NT2/D1 (cell line): ENCODE results near the gene PIP5KL1.
A peak's percentile ranks its signal among the peaks of the same experiment; 100 is the strongest.

Experiments used
- DNase-seq: peaks from one replicate; pipeline ENCODE4 v3.0.0-alpha.2; 2011; ENCODE audit warnings: low read depth, low spot score
- H3K27me3 ChIP-seq: 2 replicates; pipeline ENCODE4 v1.6.0; 2011; ENCODE audit warnings: mild to moderate bottlenecking; ENCODE audit not compliant: insufficient read length, insufficient read depth
- H3K36me3 ChIP-seq: 2 replicates; pipeline ENCODE4 v1.6.1; 2011; ENCODE audit warnings: mild to moderate bottlenecking, low read length, mixed read lengths; ENCODE audit not compliant: insufficient read depth, insufficient read length
- H3K4me1 ChIP-seq: 2 replicates; pipeline ENCODE4 v1.5.1; 2011; ENCODE audit not compliant: insufficient read depth, insufficient read length
- H3K4me3 ChIP-seq: 2 replicates; pipeline ENCODE4 v1.5.1; 2011; ENCODE audit warnings: low read depth; ENCODE audit not compliant: insufficient read length
- H3K9ac ChIP-seq: 2 replicates; pipeline ENCODE4 v1.6.0; 2011; ENCODE audit warnings: low read depth; ENCODE audit not compliant: insufficient read length
- H3K9me3 ChIP-seq: 2 replicates; pipeline ENCODE4 v1.5.1; 2011; ENCODE audit warnings: mild to moderate bottlenecking, low read length; ENCODE audit not compliant: insufficient read depth
- SUZ12 ChIP-seq: IDR thresholded peaks from 2 replicates; pipeline ENCODE4 v1.6.1; 2011; ENCODE audit not compliant: insufficient read length, insufficient read depth; ENCODE audit errors: extremely low read depth
- YY1 ChIP-seq: IDR thresholded peaks from 2 replicates; pipeline ENCODE4 v1.6.1; 2011; ENCODE audit not compliant: insufficient read length, insufficient read depth
- ZNF274 ChIP-seq: IDR thresholded peaks from 2 replicates; pipeline ENCODE4 v1.6.1; 2011; ENCODE audit warnings: mild to moderate bottlenecking, low read depth, low read length

Gene PIP5KL1

GRCh38 chr9:127938298-127938690, 7.7 kb upstream of the PIP5KL1 start:
- H3K36me3 ChIP-seq = peaks cover 57% of the 10 kb centered on the region
- H3K9ac ChIP-seq = peak overlapping the region; percentile 24
- no peak for DNase-seq
- H3K27me3 ChIP-seq = no peaks in the 10 kb centered on the region
- H3K4me3 ChIP-seq = no peak overlapping the region
- TF ChIP-seq SUZ12 (no peak), YY1 (no peak), ZNF274 (no peak)
- H3K9me3 ChIP-seq = no peaks in the 10 kb centered on the region
- peaks cover 16% of the 10 kb centered on the region for H3K4me1 ChIP-seq

DNA sequence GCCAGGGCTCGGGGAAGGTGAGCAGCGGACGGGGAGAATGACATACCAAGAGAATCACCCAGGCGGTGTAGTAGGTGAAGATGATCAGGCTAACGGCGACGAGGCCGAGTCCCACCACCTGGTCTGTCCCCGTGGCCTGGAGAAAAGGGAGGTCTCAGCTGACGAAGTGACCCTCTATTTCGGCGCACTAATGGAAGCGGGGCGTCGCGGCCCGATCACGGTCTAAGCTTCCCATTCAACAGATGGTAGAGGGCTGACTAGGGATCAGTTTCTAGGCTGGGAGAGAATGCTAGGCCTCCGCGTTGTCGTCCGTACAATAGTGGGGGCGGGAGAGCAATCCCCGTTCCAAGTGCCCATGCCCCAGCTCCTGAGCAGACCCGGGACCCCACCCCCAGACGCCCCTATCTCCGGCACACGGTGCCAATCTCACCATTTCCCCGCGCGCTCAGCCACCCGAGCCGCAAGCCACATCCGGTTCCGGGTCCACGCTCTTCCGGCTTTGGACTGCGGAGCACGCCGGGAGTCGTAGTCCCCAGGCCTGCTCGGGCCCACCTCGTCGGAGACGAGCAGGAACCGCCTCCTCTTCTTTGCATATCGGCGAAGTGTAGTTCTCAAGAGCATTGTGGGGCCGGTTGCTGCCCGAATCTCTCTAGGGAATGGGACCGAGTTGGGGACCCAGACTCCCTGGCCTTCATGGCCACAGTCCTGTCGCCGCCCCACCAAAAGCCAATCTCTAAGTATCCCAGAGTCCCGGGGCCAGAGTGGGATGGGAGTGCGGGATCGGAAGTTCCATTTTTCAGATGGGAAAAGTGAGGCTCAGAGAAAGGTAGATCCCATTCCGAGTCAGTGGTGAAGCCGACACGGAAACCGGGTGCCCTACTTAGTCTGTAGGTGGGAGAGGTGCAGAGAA, 7.1 kb upstream of the PIP5KL1 start, which contains the start of gene DPM2:
Gene DPM2 (minus strand): TSS at position 467 of the 910 bp plus-strand sequence. CDS start 34 bp downstream, at position 433.
- TF ChIP-seq ZNF274 = no peak
- no peak for TF ChIP-seq YY1
- no peak for TF ChIP-seq SUZ12
- H3K4me3 ChIP-seq = peak within 1 kb of the TSS; percentile 81
- DNase-seq = peak; percentile 86
- peak within 1 kb of the TSS; percentile 96 for H3K9ac ChIP-seq
- H3K36me3 ChIP-seq = peaks cover 51% of the 10 kb centered on the region
- peaks cover 15% of the 10 kb centered on the region for H3K4me1 ChIP-seq
- no peaks in the 10 kb centered on the region for H3K27me3 ChIP-seq
- H3K9me3 ChIP-seq = no peaks in the 10 kb centered on the region

DNA sequence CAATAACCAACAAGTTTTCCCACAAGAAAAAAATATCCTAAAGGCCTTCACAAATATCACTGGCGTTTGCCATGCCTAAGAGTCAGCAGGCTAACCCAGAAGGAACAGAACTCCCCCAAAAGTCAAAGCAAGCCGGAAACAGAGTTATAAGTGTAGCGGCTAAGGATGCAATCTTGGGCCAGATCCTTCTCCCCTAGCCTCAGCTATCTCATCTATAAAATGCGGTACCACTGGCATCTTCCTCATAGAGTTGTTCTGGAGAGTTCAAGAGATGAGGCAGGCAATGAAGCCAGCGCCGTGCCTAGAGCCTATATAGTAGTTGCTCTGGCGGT, 6.4 kb upstream of the PIP5KL1 start:
- TF ChIP-seq SUZ12 = no peak
- peaks cover 45% of the 10 kb centered on the region for H3K36me3 ChIP-seq
- peak overlapping the region; percentile 81 for H3K4me3 ChIP-seq
- H3K27me3 ChIP-seq = no peaks in the 10 kb centered on the region
- H3K4me1 ChIP-seq = peaks cover 9% of the 10 kb centered on the region
- no peak for DNase-seq
- no peaks in the 10 kb centered on the region for H3K9me3 ChIP-seq
- peak overlapping the region; percentile 96 for H3K9ac ChIP-seq

DNA sequence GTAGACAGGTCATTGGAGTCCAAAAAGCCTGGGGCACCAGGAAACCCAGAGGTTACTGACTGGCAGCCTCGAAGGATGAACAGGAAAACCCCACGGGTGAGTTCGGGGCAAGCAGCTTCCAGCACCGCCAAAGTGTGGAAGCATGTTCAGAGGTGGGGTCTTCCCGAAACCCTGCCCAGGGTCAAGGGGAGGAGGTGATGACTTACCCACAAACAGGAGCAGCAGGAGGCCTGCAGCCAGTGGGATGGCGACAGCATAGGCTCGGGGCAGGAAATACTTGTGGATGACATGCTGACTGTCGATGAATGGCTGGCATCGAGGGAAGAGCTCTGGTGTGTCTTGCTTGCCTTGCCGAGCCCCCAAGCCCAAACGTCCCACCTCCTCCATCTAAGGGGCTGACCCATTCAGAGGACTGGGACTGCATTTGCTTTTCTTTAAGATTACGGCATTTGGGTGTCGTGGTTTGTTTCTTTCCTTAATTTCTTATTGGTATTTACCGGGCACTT, 5.8 kb upstream of the PIP5KL1 start:
- Histone ChIP-seq H3K36me3 (peaks cover 39% of the 10 kb centered on the region), H3K9me3 (no peaks in the 10 kb centered on the region), H3K4me3 (peak overlapping the region; percentile 81), H3K4me1 (peaks cover 12% of the 10 kb centered on the region), H3K9ac (peak overlapping the region; percentile 96), H3K27me3 (no peaks in the 10 kb centered on the region)
- no peak for TF ChIP-seq YY1
- DNase-seq = no peak

GRCh38 chr9:127935765-127936221, 5.2 kb upstream of the PIP5KL1 start:
- Histone ChIP-seq H3K9ac (peak overlapping the region; percentile 96), H3K36me3 (peaks cover 33% of the 10 kb centered on the region), H3K4me1 (peaks cover 17% of the 10 kb centered on the region), H3K9me3 (no peaks in the 10 kb centered on the region), H3K4me3 (peak overlapping the region; percentile 9), H3K27me3 (no peaks in the 10 kb centered on the region)
- no peak for DNase-seq
- TF ChIP-seq SUZ12 (no peak), YY1 (no peak), ZNF274 (no peak)

- H3K27me3 ChIP-seq = no peaks in the 10 kb centered on the region
- peaks cover 30% of the 10 kb centered on the region for H3K36me3 ChIP-seq
- no peak for TF ChIP-seq ZNF274
- TF ChIP-seq YY1 = no peak
- no peak for TF ChIP-seq SUZ12
- DNase-seq = no peak
- H3K9me3 ChIP-seq = no peaks in the 10 kb centered on the region
- peaks cover 20% of the 10 kb centered on the region for H3K4me1 ChIP-seq
- H3K9ac ChIP-seq = no peak overlapping the region
- H3K4me3 ChIP-seq = no peak overlapping the region
Measured at GRCh38 chr9:127934986-127935385, 4.4 kb upstream of the PIP5KL1 start.

GRCh38 chr9:127934248-127934647, 3.7 kb upstream of the PIP5KL1 start:
- peaks cover 26% of the 10 kb centered on the region for H3K36me3 ChIP-seq
- H3K9me3 ChIP-seq = no peaks in the 10 kb centered on the region
- no peak for DNase-seq
- H3K27me3 ChIP-seq = peaks cover 7% of the 10 kb centered on the region
- H3K4me1 ChIP-seq = peaks cover 27% of the 10 kb centered on the region
- TF ChIP-seq SUZ12 = no peak
- no peak for TF ChIP-seq ZNF274
- TF ChIP-seq YY1 = no peak
- H3K4me3 ChIP-seq = no peak overlapping the region
- no peak overlapping the region for H3K9ac ChIP-seq
